ENCODE data around the gene KRT76.

Gene KRT76

GRCh38 chr12:52794479-52795331 lies 17.6 kb upstream of the KRT76 start:
- no peaks in the 10 kb centered on the region for H3K36me3 ChIP-seq (ENCODE audit: control insufficient read depth, low read depth, low read length)
- no peak overlapping the region for H3K27ac ChIP-seq (ENCODE audit: low read length)
- no peaks in the 10 kb centered on the region for H3K4me1 ChIP-seq (ENCODE audit: control insufficient read depth, low read depth, low read length)
- H3K9me3 ChIP-seq (ENCODE audit: control insufficient read depth, low read depth, low read length), result no peaks in the 10 kb centered on the region
- no peak overlapping the region for H3K9ac ChIP-seq (ENCODE audit: low read length)
- no peak overlapping the region for H3K4me3 ChIP-seq (ENCODE audit: low read length)
- no peaks in the 10 kb centered on the region for H3K27me3 ChIP-seq (ENCODE audit: control insufficient read depth, insufficient read depth, low read length)

GRCh38 chr12:52792185-52793029 lies 15.3 kb upstream of the KRT76 start:
- Histone ChIP-seq H3K9ac (ENCODE audit: low read length) (no peak overlapping the region), H3K4me3 (ENCODE audit: low read length) (no peak overlapping the region), H3K36me3 (ENCODE audit: control insufficient read depth, low read depth, low read length) (no peaks in the 10 kb centered on the region), H3K4me1 (ENCODE audit: control insufficient read depth, low read depth, low read length) (no peaks in the 10 kb centered on the region), H3K27me3 (ENCODE audit: control insufficient read depth, insufficient read depth, low read length) (no peaks in the 10 kb centered on the region), H3K27ac (ENCODE audit: low read length) (no peak overlapping the region), H3K9me3 (ENCODE audit: control insufficient read depth, low read depth, low read length) (no peaks in the 10 kb centered on the region)

- Histone ChIP-seq H3K4me3 (ENCODE audit: low read length) (no peak overlapping the region), H3K27me3 (ENCODE audit: control insufficient read depth, insufficient read depth, low read length) (no peaks in the 10 kb centered on the region), H3K27ac (ENCODE audit: low read length) (no peak overlapping the region), H3K9ac (ENCODE audit: low read length) (no peak overlapping the region), H3K36me3 (ENCODE audit: control insufficient read depth, low read depth, low read length) (no peaks in the 10 kb centered on the region), H3K9me3 (ENCODE audit: control insufficient read depth, low read depth, low read length) (no peaks in the 10 kb centered on the region), H3K4me1 (ENCODE audit: control insufficient read depth, low read depth, low read length) (no peaks in the 10 kb centered on the region)
Observed at GRCh38 chr12:52791271-52792184, 14.4 kb upstream of the KRT76 start.

GRCh38 chr12:52790427-52791270 lies 13.5 kb upstream of the KRT76 start:
- Histone ChIP-seq H3K4me1 (ENCODE audit: control insufficient read depth, low read depth, low read length) (no peaks in the 10 kb centered on the region), H3K36me3 (ENCODE audit: control insufficient read depth, low read depth, low read length) (no peaks in the 10 kb centered on the region), H3K9me3 (ENCODE audit: control insufficient read depth, low read depth, low read length) (no peaks in the 10 kb centered on the region), H3K4me3 (ENCODE audit: low read length) (no peak overlapping the region), H3K27ac (ENCODE audit: low read length) (no peak overlapping the region), H3K9ac (ENCODE audit: low read length) (no peak overlapping the region), H3K27me3 (ENCODE audit: control insufficient read depth, insufficient read depth, low read length) (no peaks in the 10 kb centered on the region)

- no peak overlapping the region for H3K9ac ChIP-seq (ENCODE audit: low read length)
- no peak overlapping the region for H3K4me3 ChIP-seq (ENCODE audit: low read length)
- no peaks in the 10 kb centered on the region for H3K9me3 ChIP-seq (ENCODE audit: control insufficient read depth, low read depth, low read length)
- H3K36me3 ChIP-seq (ENCODE audit: control insufficient read depth, low read depth, low read length), result no peaks in the 10 kb centered on the region
- no peaks in the 10 kb centered on the region for H3K4me1 ChIP-seq (ENCODE audit: control insufficient read depth, low read depth, low read length)
- H3K27ac ChIP-seq (ENCODE audit: low read length), result no peak overlapping the region
- H3K27me3 ChIP-seq (ENCODE audit: control insufficient read depth, insufficient read depth, low read length), result no peaks in the 10 kb centered on the region
Observed at GRCh38 chr12:52789637-52790426, 12.7 kb upstream of the KRT76 start.

- Histone ChIP-seq H3K9me3 (ENCODE audit: control insufficient read depth, low read depth, low read length) (no peaks in the 10 kb centered on the region), H3K27ac (ENCODE audit: low read length) (no peak overlapping the region), H3K4me1 (ENCODE audit: control insufficient read depth, low read depth, low read length) (no peaks in the 10 kb centered on the region), H3K4me3 (ENCODE audit: low read length) (no peak overlapping the region), H3K27me3 (ENCODE audit: control insufficient read depth, insufficient read depth, low read length) (no peaks in the 10 kb centered on the region), H3K36me3 (ENCODE audit: control insufficient read depth, low read depth, low read length) (no peaks in the 10 kb centered on the region), H3K9ac (ENCODE audit: low read length) (no peak overlapping the region)
Observed at GRCh38 chr12:52788876-52789636, 11.9 kb upstream of the KRT76 start.

- Histone ChIP-seq H3K36me3 (ENCODE audit: control insufficient read depth, low read depth, low read length) (no peaks in the 10 kb centered on the region), H3K4me3 (ENCODE audit: low read length) (no peak overlapping the region), H3K4me1 (ENCODE audit: control insufficient read depth, low read depth, low read length) (no peaks in the 10 kb centered on the region), H3K9ac (ENCODE audit: low read length) (no peak overlapping the region), H3K27ac (ENCODE audit: low read length) (no peak overlapping the region), H3K9me3 (ENCODE audit: control insufficient read depth, low read depth, low read length) (no peaks in the 10 kb centered on the region), H3K27me3 (ENCODE audit: control insufficient read depth, insufficient read depth, low read length) (no peaks in the 10 kb centered on the region)
Observed at GRCh38 chr12:52788192-52788875, 11.2 kb upstream of the KRT76 start.

- H3K9ac ChIP-seq (ENCODE audit: low read length), result no peak overlapping the region
- no peak overlapping the region for H3K4me3 ChIP-seq (ENCODE audit: low read length)
- H3K27me3 ChIP-seq (ENCODE audit: control insufficient read depth, insufficient read depth, low read length), result no peaks in the 10 kb centered on the region
- H3K4me1 ChIP-seq (ENCODE audit: control insufficient read depth, low read depth, low read length), result no peaks in the 10 kb centered on the region
- H3K36me3 ChIP-seq (ENCODE audit: control insufficient read depth, low read depth, low read length), result no peaks in the 10 kb centered on the region
- H3K9me3 ChIP-seq (ENCODE audit: control insufficient read depth, low read depth, low read length), result no peaks in the 10 kb centered on the region
- H3K27ac ChIP-seq (ENCODE audit: low read length), result no peak overlapping the region
Observed at GRCh38 chr12:52787324-52788191, 10.4 kb upstream of the KRT76 start.

GRCh38 chr12:52784909-52785308 lies 7.8 kb upstream of the KRT76 start:
- no peaks in the 10 kb centered on the region for H3K9me3 ChIP-seq (ENCODE audit: control insufficient read depth, low read depth, low read length)
- no peaks in the 10 kb centered on the region for H3K4me1 ChIP-seq (ENCODE audit: control insufficient read depth, low read depth, low read length)
- no peak overlapping the region for H3K9ac ChIP-seq (ENCODE audit: low read length)
- H3K27me3 ChIP-seq (ENCODE audit: control insufficient read depth, insufficient read depth, low read length), result no peaks in the 10 kb centered on the region
- H3K27ac ChIP-seq (ENCODE audit: low read length), result no peak overlapping the region
- H3K4me3 ChIP-seq (ENCODE audit: low read length), result no peak overlapping the region
- H3K36me3 ChIP-seq (ENCODE audit: control insufficient read depth, low read depth, low read length), result no peaks in the 10 kb centered on the region

Measured in iPS-18a (cell line).